Measurements from ENCODE around the gene SPHK2.

SPHK2 gene

GRCh38 chr19:48596237-48596636, 23.1 kb upstream of the SPHK2 start:
- Mint-ChIP-seq H3K27ac (peak overlapping the region; percentile 71), H3K4me3 (peak overlapping the region; percentile 62), H3K9me3 (no peaks in the 10 kb centered on the region), H3K4me1 (peaks cover 2% of the 10 kb centered on the region), H3K36me3 (ENCODE audit: low read depth) (no peaks in the 10 kb centered on the region), H3K27me3 (no peaks in the 10 kb centered on the region)
- DNase-seq (no peak), ATAC-seq (no peak)

DNA sequence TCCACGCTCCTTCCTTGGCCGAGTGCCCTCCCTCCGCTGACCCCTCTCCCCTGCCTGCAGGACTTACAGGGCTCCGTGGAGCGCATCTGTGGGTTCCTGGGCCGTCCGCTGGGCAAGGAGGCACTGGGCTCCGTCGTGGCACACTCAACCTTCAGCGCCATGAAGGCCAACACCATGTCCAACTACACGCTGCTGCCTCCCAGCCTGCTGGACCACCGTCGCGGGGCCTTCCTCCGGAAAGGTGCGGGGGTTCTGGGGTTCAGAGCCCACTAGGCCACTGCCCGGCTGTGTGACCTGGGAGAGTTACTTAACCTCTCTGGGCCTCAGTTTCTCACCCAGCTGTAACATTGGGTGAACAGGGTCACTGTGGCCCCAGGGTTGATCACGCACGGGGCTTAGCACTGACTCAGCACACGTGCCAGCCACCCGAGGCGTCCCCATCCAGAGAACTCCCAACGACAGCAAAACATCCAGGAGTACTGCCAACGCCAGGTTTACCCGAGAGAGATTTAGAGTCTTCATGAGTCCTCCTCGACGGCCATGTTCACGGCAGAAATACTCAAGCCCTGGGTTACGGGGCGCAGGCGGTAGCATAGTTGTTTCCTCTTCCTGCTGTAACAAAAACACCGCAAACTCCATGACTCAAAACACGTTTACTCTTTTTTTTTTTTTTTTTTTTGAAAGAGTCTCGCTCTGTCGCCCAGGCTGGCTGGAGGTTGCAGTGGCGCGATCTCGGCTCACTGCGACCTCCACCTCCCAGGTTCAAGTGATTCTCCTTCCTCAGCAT, 22.4 kb upstream of the SPHK2 start:
- Mint-ChIP-seq H3K36me3 (ENCODE audit: low read depth) (no peaks in the 10 kb centered on the region), H3K4me3 (peak overlapping the region; percentile 62), H3K4me1 (no peaks in the 10 kb centered on the region), H3K27ac (peak overlapping the region; percentile 71), H3K27me3 (no peaks in the 10 kb centered on the region), H3K9me3 (no peaks in the 10 kb centered on the region)
- ATAC-seq (peak; percentile 44), DNase-seq (peak; percentile 22)

DNA sequence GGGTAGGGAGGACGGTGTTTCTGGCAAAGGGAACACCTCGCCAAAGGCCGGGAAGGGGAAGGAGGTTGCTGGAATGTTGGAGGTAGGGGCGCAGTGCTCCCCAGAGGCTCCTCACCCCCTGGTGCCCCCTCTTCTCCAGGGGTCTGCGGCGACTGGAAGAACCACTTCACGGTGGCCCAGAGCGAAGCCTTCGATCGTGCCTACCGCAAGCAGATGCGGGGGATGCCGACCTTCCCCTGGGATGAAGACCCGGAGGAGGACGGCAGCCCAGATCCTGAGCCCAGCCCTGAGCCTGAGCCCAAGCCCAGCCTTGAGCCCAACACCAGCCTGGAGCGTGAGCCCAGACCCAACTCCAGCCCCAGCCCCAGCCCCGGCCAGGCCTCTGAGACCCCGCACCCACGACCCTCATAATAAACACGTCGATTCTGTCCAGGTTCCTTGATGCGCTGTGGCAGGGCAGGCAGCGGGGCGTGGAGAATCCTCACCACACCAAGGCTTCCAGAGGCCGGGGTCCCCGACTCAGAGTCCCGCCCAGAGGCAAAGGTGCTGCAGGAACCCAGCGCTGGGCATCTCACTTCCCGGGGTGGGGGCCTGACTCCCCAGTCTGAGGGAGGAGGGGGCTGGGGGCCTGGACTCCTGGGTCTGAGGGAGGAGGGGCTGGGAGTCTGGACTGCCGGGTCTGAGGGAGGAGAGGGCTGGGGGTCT, 20.2 kb upstream of the SPHK2 start:
- H3K9me3 Mint-ChIP-seq, result no peaks in the 10 kb centered on the region
- no peak overlapping the region for H3K4me3 Mint-ChIP-seq
- DNase-seq, result no peak
- no peak for ATAC-seq
- H3K27ac Mint-ChIP-seq, result no peak overlapping the region
- no peaks in the 10 kb centered on the region for H3K36me3 Mint-ChIP-seq (ENCODE audit: low read depth)
- H3K27me3 Mint-ChIP-seq, result no peaks in the 10 kb centered on the region
- H3K4me1 Mint-ChIP-seq, result no peaks in the 10 kb centered on the region

- Mint-ChIP-seq H3K4me3 (no peak overlapping the region), H3K4me1 (no peaks in the 10 kb centered on the region), H3K36me3 (ENCODE audit: low read depth) (no peaks in the 10 kb centered on the region), H3K27me3 (no peaks in the 10 kb centered on the region), H3K27ac (no peak overlapping the region), H3K9me3 (no peaks in the 10 kb centered on the region)
- DNase-seq (no peak), ATAC-seq (no peak)
These were observed 18.5 kb upstream of the SPHK2 start for GRCh38 chr19:48600679-48601417.

- Mint-ChIP-seq H3K4me1 (no peaks in the 10 kb centered on the region), H3K4me3 (no peak overlapping the region), H3K27ac (no peak overlapping the region), H3K27me3 (no peaks in the 10 kb centered on the region), H3K36me3 (ENCODE audit: low read depth) (no peaks in the 10 kb centered on the region), H3K9me3 (no peaks in the 10 kb centered on the region)
- no peak for DNase-seq
- ATAC-seq, result no peak
These were observed 16.3 kb upstream of the SPHK2 start for GRCh38 chr19:48603001-48603400.

GRCh38 chr19:48603449-48603848, 15.9 kb upstream of the SPHK2 start:
- Mint-ChIP-seq H3K9me3 (no peaks in the 10 kb centered on the region), H3K27ac (no peak overlapping the region), H3K4me3 (no peak overlapping the region), H3K27me3 (no peaks in the 10 kb centered on the region), H3K4me1 (no peaks in the 10 kb centered on the region), H3K36me3 (ENCODE audit: low read depth) (no peaks in the 10 kb centered on the region)
- ATAC-seq (no peak), DNase-seq (no peak)

DNA sequence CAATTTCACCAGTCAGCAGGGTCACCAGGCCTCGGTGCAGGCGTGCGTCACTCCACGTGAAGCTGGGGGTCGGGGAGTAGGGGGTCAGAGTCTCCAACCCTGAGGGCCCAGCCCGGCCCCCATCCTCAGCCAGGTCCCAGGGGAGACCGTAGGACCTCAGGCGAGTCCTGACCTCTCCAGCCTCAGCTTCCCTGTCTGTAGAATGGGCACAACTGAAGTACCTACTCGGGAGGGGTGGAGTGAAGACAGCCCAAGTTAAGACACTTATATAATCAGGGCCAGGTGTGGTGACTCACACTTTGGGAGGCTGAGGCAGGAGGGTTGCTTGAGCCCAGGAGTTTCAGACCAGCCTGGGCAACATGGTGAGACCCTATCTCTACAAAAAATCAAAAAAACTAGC, 15.5 kb upstream of the SPHK2 start:
- DNase-seq (no peak), ATAC-seq (no peak)
- no peaks in the 10 kb centered on the region for H3K9me3 Mint-ChIP-seq
- H3K27ac Mint-ChIP-seq, result no peak overlapping the region
- peaks cover under 1% of the 10 kb centered on the region for H3K4me1 Mint-ChIP-seq
- no peaks in the 10 kb centered on the region for H3K36me3 Mint-ChIP-seq (ENCODE audit: low read depth)
- no peaks in the 10 kb centered on the region for H3K27me3 Mint-ChIP-seq
- H3K4me3 Mint-ChIP-seq, result no peak overlapping the region

DNA sequence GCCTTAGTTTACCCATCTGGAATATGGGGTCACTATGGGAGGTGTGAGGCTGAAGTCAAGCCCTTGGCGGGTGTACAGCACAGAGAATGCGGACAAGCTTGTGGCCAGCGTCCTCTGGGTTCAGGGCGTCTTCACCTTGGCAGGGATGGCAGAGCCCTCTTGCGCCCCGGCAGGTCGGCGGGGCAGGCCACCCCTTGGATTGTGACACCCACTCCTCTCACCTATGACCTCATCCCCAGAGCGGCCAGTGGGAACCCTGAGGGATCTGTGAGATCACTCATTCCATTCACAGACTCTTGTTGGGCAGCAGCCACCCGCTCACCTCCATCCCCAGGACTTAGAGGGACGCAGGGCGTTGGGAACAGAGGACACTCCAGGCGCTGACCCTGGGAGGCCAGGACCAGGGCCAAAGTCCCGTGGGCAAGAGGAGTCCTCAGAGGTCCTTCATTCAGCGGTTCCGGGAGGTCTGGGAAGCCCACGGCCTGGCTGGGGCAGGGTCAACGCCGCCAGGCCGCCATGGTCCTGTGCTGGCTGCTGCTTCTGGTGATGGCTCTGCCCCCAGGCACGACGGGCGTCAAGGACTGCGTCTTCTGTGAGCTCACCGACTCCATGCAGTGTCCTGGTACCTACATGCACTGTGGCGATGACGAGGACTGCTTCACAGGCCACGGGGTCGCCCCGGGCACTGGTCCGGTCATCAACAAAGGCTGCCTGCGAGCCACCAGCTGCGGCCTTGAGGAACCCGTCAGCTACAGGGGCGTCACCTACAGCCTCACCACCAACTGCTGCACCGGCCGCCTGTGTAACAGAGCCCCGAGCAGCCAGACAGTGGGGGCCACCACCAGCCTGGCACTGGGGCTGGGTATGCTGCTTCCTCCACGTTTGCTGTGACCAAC, 12.6 kb upstream of the SPHK2 start, which contains the start of gene SPACA4:
Gene SPACA4, plus strand, starts transcription at position 280 of the 896 bp plus-strand sequence. Its CDS starts 237 bp downstream, at position 517.
- Mint-ChIP-seq H3K27me3 (no peaks in the 10 kb centered on the region), H3K27ac (no peak within 1 kb of the TSS), H3K4me3 (no peak within 1 kb of the TSS), H3K4me1 (peaks cover 2% of the 10 kb centered on the region), H3K36me3 (ENCODE audit: low read depth) (no peaks in the 10 kb centered on the region), H3K9me3 (no peaks in the 10 kb centered on the region)
- DNase-seq, result no peak
- ATAC-seq, result no peak

- no peak for ATAC-seq
- H3K27me3 Mint-ChIP-seq, result no peaks in the 10 kb centered on the region
- H3K4me3 Mint-ChIP-seq, result no peak overlapping the region
- H3K27ac Mint-ChIP-seq, result no peak overlapping the region
- H3K36me3 Mint-ChIP-seq (ENCODE audit: low read depth), result no peaks in the 10 kb centered on the region
- no peaks in the 10 kb centered on the region for H3K9me3 Mint-ChIP-seq
- DNase-seq, result no peak
- H3K4me1 Mint-ChIP-seq, result peaks cover 2% of the 10 kb centered on the region
These were observed 11.9 kb upstream of the SPHK2 start for GRCh38 chr19:48607359-48607755.

DNA sequence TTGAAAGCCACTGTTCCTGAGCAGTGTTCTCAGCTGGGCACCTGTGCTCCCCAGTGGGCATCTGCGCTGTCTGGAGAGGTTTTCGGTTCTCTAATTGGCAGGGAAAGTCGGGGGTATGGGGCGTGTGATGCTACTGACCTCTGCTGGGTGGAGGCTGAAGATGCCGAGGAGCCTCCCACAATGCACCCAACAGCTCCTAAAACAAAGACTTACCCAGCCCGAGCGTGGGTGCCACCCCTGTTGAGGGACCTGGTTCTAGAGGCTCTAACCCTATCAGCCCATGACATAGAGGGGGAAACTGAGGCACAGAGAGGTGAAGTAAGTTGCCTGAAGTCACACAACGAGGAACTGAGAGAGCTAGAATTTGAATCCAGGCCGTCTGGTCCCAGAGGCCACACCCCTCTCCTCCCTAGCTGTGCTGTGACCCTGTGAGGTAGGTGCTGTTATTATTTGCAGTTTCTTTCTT, 10.5 kb upstream of the SPHK2 start:
- ATAC-seq (peak; percentile 64), DNase-seq (no peak)
- Mint-ChIP-seq H3K27me3 (no peaks in the 10 kb centered on the region), H3K27ac (no peak overlapping the region), H3K36me3 (ENCODE audit: low read depth) (peaks cover 3% of the 10 kb centered on the region), H3K9me3 (no peaks in the 10 kb centered on the region), H3K4me1 (peaks cover 2% of the 10 kb centered on the region), H3K4me3 (no peak overlapping the region)

GRCh38 chr19:48609571-48610108, 9.7 kb upstream of the SPHK2 start:
- Mint-ChIP-seq H3K4me1 (peaks cover 4% of the 10 kb centered on the region), H3K36me3 (ENCODE audit: low read depth) (peaks cover 7% of the 10 kb centered on the region), H3K27me3 (no peaks in the 10 kb centered on the region), H3K4me3 (no peak overlapping the region), H3K9me3 (no peaks in the 10 kb centered on the region), H3K27ac (no peak overlapping the region)
- no peak for ATAC-seq
- DNase-seq, result no peak

- H3K27me3 Mint-ChIP-seq, result no peaks in the 10 kb centered on the region
- H3K4me3 Mint-ChIP-seq, result no peak overlapping the region
- H3K36me3 Mint-ChIP-seq (ENCODE audit: low read depth), result peaks cover 24% of the 10 kb centered on the region
- ATAC-seq, result no peak
- no peak for DNase-seq
- no peaks in the 10 kb centered on the region for H3K9me3 Mint-ChIP-seq
- no peak overlapping the region for H3K27ac Mint-ChIP-seq
- H3K4me1 Mint-ChIP-seq, result peaks cover 14% of the 10 kb centered on the region
These were observed 7.4 kb upstream of the SPHK2 start for GRCh38 chr19:48611872-48612271.

GRCh38 chr19:48613024-48613851, 6.1 kb upstream of the SPHK2 start:
- Mint-ChIP-seq H3K27ac (peak overlapping the region; percentile 66), H3K4me3 (peak overlapping the region; percentile 45), H3K9me3 (no peaks in the 10 kb centered on the region), H3K36me3 (ENCODE audit: low read depth) (peaks cover 38% of the 10 kb centered on the region), H3K27me3 (no peaks in the 10 kb centered on the region), H3K4me1 (peaks cover 25% of the 10 kb centered on the region)
- ATAC-seq (no peak), DNase-seq (no peak)
